IMR-90 (cell line): ENCODE measurements around the gene RAD51B.

Experiments
- BHLHE40 ChIP-seq: fragments of 150-350 bp; IDR thresholded peaks from 2 replicates; pipeline ENCODE4 v1.6.1; 2016; ENCODE audit warnings: mild to moderate bottlenecking, low read depth, low read length
- CTCF ChIP-seq: conservative IDR thresholded peaks from 2 replicates; pipeline ENCODE4 v1.5.1; 2012; ENCODE audit warnings: mild to moderate bottlenecking, low read depth, low read length, improper control_type of control experiment
- FOS ChIP-seq: fragments of 150-350 bp; IDR thresholded peaks from 2 replicates; pipeline ENCODE4 v1.6.1; 2016; ENCODE audit warnings: low read depth, low read length
- MXI1 ChIP-seq: IDR thresholded peaks from 2 replicates; pipeline ENCODE4 v1.6.1; 2012; ENCODE audit warnings: low read depth, mild to moderate bottlenecking, low read length, moderate library complexity, borderline replicate concordance
- POLR2A ChIP-seq: IDR thresholded peaks from 2 replicates; pipeline ENCODE4 v1.6.1; 2012; ENCODE audit warnings: mild to moderate bottlenecking, low read depth, low read length
- RAD21 ChIP-seq: IDR thresholded peaks from 2 replicates; pipeline ENCODE4 v1.6.1; 2012; ENCODE audit warnings: low read length, improper control_type of control experiment
- SMC3 ChIP-seq: fragments of 150-350 bp; IDR thresholded peaks from 2 replicates; pipeline ENCODE4 v1.6.1; 2016; ENCODE audit warnings: low read depth, mild to moderate bottlenecking, antibody characterized with exemption, low read length, moderate library complexity

DNA sequence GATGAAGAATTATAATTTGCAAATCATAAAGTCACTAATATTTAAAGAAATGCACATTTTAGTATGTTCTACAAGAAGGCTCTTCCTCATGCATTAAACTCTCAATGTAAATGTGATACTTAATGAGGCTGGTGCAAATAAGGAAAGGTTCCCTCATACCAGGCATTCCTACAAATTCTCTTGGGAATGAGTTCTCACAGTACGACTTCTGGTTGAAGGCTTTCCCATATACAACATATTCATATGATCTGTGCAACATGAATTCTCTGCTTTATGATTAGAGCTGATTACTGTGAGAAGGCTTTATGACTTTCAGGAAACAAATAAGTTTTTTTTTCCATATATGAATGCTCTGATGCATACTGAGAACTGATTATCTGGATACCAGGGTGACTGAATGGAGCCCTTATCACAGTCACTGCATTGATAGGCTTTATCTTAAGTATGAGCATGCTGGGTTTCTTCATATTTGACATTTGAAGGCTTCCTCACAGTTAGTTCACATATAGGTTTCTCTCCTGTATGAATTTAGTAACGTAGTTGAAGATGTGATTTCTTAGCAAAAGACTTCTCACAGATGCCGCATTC is 293.9 kb downstream of the RAD51B start:
- no peak for TF ChIP-seq CTCF
- TF ChIP-seq MXI1, result no peak
- no peak for TF ChIP-seq BHLHE40
- no peak for TF ChIP-seq POLR2A
- TF ChIP-seq FOS, result no peak
- no peak for TF ChIP-seq SMC3
- no peak for TF ChIP-seq RAD21
